AG09309 (cell line): ENCODE data around the gene FBXO36.

Experiments used
- DNase-seq: peaks from one replicate; pipeline ENCODE4 v3.0.0-alpha.2; 2010; ENCODE audit warnings: low read depth
- H3K4me3 ChIP-seq: 2 replicates; pipeline ENCODE4 v1.5.1; 2011; ENCODE audit warnings: mild to moderate bottlenecking, low read depth, low read length, moderate library complexity; ENCODE audit not compliant: control insufficient read depth
- TF ChIP-seq, protein P1 (sequence below): IDR thresholded peaks from 2 replicates; pipeline ENCODE4 v1.5.1; 2011; ENCODE audit warnings: mild to moderate bottlenecking, low read depth, low read length, inconsistent platforms; ENCODE audit not compliant: insufficient read depth, control insufficient read depth; ENCODE audit errors: missing control alignments

Gene FBXO36

DNA sequence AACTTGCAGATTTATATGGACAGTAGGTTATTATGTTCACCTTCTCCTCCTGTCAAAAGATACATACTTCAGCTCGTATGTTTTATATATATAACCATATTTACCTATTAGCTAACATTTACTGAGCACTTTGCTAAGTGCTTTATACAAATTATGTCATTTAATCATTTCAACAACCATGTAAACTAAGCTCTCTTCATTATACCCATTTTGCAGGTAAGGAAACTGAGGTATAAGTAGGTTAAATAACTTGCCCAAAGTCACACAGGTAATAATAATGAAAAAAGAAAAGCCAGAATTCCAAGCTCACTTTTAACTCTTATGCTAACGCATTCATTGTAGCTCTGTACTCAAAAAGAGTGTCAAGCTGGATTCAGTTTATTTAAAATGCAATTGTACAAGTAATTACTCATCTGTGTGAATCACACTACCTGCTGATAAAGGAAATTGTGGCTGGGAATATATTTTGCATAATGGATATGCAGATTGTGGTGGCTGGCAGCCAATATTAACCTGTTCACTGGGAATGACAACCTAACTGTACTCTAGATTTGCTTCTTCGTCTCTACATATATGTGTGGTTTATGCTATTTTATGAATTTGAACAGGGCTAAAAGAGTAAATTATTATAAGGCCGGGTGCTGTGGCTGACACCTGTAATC is 125.8 kb downstream of the FBXO36 start:
- DNase-seq = no peak
- TF ChIP-seq, protein P1, sequence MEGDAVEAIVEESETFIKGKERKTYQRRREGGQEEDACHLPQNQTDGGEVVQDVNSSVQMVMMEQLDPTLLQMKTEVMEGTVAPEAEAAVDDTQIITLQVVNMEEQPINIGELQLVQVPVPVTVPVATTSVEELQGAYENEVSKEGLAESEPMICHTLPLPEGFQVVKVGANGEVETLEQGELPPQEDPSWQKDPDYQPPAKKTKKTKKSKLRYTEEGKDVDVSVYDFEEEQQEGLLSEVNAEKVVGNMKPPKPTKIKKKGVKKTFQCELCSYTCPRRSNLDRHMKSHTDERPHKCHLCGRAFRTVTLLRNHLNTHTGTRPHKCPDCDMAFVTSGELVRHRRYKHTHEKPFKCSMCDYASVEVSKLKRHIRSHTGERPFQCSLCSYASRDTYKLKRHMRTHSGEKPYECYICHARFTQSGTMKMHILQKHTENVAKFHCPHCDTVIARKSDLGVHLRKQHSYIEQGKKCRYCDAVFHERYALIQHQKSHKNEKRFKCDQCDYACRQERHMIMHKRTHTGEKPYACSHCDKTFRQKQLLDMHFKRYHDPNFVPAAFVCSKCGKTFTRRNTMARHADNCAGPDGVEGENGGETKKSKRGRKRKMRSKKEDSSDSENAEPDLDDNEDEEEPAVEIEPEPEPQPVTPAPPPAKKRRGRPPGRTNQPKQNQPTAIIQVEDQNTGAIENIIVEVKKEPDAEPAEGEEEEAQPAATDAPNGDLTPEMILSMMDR = no peak

DNA sequence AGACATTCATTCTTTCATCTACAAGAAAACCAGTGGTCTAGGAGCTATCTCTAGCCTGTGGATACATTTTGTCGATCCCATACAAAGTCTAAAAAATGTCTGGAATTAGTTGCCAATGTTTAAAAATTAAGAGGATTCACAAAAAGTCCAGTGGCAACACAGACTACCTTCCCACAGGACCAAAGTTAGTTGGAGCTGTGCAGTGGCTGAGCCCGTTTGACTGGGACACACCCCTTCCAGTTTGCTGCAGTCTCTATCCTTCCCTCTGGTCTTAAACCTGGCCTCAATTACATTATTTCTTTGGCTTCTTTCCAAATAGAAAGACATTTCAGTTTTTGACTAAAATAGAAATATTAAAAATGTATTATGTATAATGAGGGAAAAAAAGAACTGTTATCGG is 127.8 kb downstream of the FBXO36 start:
- H3K4me3 ChIP-seq = no peak overlapping the region
- TF ChIP-seq, protein P1 = no peak
- DNase-seq = no peak

More for the DNA sequence above, 125.8 kb downstream of the FBXO36 start:
- no peak overlapping the region for H3K4me3 ChIP-seq

DNA sequence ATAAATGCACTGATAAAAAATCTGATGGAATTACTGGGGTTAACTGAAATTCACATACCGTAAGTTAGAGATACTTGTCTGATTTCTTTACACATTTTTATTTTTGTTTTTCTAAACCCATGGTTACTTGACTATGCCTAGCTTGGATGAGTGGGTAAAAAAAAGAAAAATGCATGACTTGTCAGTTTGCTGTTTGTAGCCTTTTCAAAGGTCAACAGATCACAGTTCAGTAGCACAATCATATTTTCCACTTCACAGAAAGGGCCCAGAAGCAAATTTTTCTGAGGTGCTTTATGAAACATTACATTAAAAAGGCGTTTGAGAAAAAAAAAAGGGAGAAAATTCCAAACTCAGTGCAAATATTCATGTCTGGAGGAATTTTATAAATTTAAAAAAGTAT is 130.0 kb downstream of the FBXO36 start:
- DNase-seq = no peak
- TF ChIP-seq, protein P1 = no peak
- H3K4me3 ChIP-seq = no peak overlapping the region

DNA sequence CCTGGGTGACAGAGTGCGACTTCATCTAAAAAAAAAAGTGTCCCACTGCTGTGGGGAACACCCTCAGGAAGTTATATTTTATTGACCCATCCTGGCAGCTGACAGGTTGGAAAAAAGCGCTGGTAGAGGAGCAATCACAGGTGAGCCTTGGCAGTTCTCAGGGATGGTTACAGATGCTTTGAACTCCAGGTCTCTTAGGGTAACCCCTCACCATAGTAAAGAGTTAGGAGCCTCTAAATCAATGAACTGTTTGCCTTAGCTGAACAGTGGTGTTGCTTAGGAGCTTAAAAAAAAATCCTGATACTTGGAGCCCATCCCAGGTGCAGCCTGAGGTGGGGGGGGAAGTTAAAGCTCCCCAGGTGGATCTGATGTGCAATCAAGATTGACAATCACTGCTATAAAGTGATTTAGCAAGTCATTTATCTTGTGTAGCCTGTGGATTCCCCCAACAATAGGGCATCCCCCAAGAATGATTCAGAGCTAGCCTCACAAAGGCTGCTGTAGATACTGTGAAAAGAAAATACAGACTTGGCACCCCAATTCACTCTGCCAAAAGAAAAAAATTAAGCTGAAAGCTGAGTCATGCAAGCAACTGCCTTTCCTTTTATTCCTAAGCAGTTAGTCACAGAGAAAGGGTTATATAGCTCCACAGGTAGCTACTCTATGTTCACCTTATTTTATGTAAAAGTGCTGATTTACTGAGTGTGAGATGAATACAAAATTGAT is 131.6 kb downstream of the FBXO36 start:
- H3K4me3 ChIP-seq = no peak overlapping the region
- TF ChIP-seq, protein P1 = no peak

DNA sequence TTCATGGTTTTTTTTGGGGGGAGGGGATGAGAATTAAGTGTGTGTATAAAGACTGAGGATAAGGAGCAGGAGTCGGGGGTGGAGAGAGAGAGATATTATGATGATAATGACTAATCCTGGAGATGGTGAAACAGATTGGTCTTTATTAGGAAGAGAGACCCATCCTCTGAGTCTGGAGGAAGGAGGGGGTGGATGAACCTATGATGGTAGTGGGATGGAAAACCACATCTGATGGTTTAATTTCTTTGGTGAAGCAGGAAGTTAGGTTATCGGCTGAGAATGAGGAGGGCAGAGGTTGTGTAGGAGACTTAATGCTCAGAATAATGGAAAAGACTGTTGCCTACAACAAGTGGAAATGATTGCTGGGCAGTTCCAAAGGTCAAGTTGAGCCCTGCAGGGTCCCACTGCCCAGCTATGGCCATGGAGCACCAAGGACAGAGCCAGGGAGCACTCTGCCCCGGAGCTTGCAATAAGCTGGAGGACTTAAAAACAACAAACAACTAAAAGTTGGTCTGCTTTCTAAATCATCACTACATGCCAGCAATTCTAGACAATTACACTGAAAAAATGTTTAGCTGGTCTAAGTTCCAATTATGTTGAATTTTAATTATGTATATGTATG is 138.5 kb downstream of the FBXO36 start:
- no peak for DNase-seq
- TF ChIP-seq, protein P1 = no peak

More for the DNA sequence above, 131.6 kb downstream of the FBXO36 start:
- DNase-seq = peak; percentile 25

More for the DNA sequence above, 138.5 kb downstream of the FBXO36 start:
- H3K4me3 ChIP-seq = no peak overlapping the region
